Smooth muscle cell (in vitro differentiated cells): Measurements from ENCODE around the gene RSPH1. TPM values are rescaled to one million over a fixed set of nuclear protein-coding genes. Genes with fewer than 3 reads are reported as not detected.

Experiments used
- DNase-seq: peaks from one replicate; lab custom pipeline; 2025; ENCODE audit not compliant: unreplicated experiment; lab: John Stamatoyannopoulos, UW
- H2AFZ ChIP-seq: fragments of 200-600 bp; sonication (generic); 2 replicates; pipeline ENCODE4 v1.6.0; 2016; ENCODE audit warnings: antibody characterized with exemption, low read depth, mild to moderate bottlenecking
- H3F3A ChIP-seq: fragments of 200-600 bp; sonication (generic); 2 replicates; pipeline ENCODE4 v1.6.0; 2017; ENCODE audit warnings: antibody characterized with exemption, low read depth
- H3K27ac ChIP-seq: fragments of 200-600 bp; sonication (generic); 2 replicates; pipeline ENCODE4 v1.5.1; 2016; ENCODE audit warnings: low read depth, mild to moderate bottlenecking
- H3K27me3 ChIP-seq: fragments of 200-600 bp; sonication (generic); 2 replicates; pipeline ENCODE4 v1.6.1; 2016; ENCODE audit warnings: low read depth, mild to moderate bottlenecking
- H3K36me3 ChIP-seq: fragments of 200-600 bp; sonication (generic); 2 replicates; pipeline ENCODE4 v1.5.1; 2016; ENCODE audit warnings: low read depth
- H3K4me1 ChIP-seq: fragments of 200-600 bp; sonication (generic); 2 replicates; pipeline ENCODE4 v1.5.1; 2016; ENCODE audit warnings: low read depth
- H3K4me2 ChIP-seq: fragments of 200-600 bp; sonication (generic); 2 replicates; pipeline ENCODE4 v1.6.0; 2016; ENCODE audit warnings: mild to moderate bottlenecking
- H3K4me3 ChIP-seq: fragments of 200-600 bp; sonication (generic); 2 replicates; pipeline ENCODE4 v1.5.1; 2016; ENCODE audit warnings: mild to moderate bottlenecking
- H3K79me2 ChIP-seq: fragments of 200-600 bp; sonication (generic); 2 replicates; pipeline ENCODE4 v1.6.0; 2016; ENCODE audit warnings: low read depth, mild to moderate bottlenecking
- H3K9ac ChIP-seq: fragments of 200-600 bp; sonication (generic); 2 replicates; pipeline ENCODE4 v1.6.0; 2016; ENCODE audit warnings: low read depth
- H3K9me3 ChIP-seq: fragments of 200-600 bp; sonication (generic); replicated peaks from 2 replicates; pipeline ENCODE4 v1.5.1; 2016; ENCODE audit warnings: low read depth
- H4K20me1 ChIP-seq: fragments of 200-600 bp; sonication (generic); 2 replicates; pipeline ENCODE4 v1.6.0; 2016; ENCODE audit warnings: low read depth
- WGBS: methylation state at CpG from one replicate; pipeline ENCODE4 v1.1.7; 2016; ENCODE audit warnings: low lambda C conversion rate; 5-methylcytosine and 5-hydroxymethylcytosine counted together
- polyA plus RNA-seq: library from polyadenylated mRNA; unstranded; fragments of >200 nt; fragmentation: Nextera tagmentation; extraction: Ambion mirVana; gene quantifications from 2 replicates; pipeline ENCODE4 v1.2.1, GENCODE V29; 2016
- total RNA-seq: library from RNA; depleted of rRNA; stranded (reverse); fragments of >200 nt; gene quantifications from 2 replicates; pipeline ENCODE4 v1.2.3, GENCODE V29; 2014
- TF ChIP-seq, protein P1 (sequence below): fragments of 200-600 bp; sonication (generic); IDR thresholded peaks from 2 replicates; pipeline ENCODE4 v1.5.1; 2017; ENCODE audit warnings: borderline replicate concordance, mild to moderate bottlenecking, antibody characterized with exemption; ENCODE audit not compliant: insufficient read depth, poor library complexity, severe bottlenecking

The RSPH1 gene
- total and polyA plus RNA-seq, 2 experiments from 2014 or later = 0.16 TPM; not detected in 1

DNA sequence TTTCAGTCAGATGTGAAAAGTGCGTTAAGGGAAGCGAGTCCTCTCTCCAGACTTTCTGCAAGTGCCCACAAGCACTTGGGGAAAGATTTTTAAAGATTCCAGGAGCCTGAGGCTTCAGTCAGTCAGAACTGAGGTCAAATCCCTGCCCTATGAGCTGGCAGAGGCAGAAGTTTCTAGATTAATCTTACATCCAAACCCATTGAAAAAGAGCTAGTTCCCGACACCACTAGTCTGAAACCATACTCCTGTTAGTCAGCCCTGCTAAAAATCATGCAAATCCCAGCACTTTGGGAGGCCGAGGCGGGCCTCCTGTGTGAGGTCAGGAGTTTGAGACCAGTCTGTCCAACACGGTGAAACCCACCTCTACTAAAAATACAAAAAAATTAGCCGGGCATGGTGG, 21.0 kb downstream of the RSPH1 start:
- H3K9me3 ChIP-seq = no peaks in the 10 kb centered on the region
- peak overlapping the region; percentile 56 for H3K4me2 ChIP-seq
- peak overlapping the region; percentile 49 for H3K27ac ChIP-seq
- no peak overlapping the region for H3K4me3 ChIP-seq
- DNase-seq = no peak
- H3K9ac ChIP-seq = no peak overlapping the region
- H3K4me1 ChIP-seq = no peaks in the 10 kb centered on the region
- no peaks in the 10 kb centered on the region for H3K27me3 ChIP-seq
- H2AFZ ChIP-seq = no peak overlapping the region
- no peaks in the 10 kb centered on the region for H4K20me1 ChIP-seq
- H3F3A ChIP-seq = peaks cover 18% of the 10 kb centered on the region
- WGBS = 50% methylated on average over 7 of the region's 7 CpGs
- TF ChIP-seq, protein P1, sequence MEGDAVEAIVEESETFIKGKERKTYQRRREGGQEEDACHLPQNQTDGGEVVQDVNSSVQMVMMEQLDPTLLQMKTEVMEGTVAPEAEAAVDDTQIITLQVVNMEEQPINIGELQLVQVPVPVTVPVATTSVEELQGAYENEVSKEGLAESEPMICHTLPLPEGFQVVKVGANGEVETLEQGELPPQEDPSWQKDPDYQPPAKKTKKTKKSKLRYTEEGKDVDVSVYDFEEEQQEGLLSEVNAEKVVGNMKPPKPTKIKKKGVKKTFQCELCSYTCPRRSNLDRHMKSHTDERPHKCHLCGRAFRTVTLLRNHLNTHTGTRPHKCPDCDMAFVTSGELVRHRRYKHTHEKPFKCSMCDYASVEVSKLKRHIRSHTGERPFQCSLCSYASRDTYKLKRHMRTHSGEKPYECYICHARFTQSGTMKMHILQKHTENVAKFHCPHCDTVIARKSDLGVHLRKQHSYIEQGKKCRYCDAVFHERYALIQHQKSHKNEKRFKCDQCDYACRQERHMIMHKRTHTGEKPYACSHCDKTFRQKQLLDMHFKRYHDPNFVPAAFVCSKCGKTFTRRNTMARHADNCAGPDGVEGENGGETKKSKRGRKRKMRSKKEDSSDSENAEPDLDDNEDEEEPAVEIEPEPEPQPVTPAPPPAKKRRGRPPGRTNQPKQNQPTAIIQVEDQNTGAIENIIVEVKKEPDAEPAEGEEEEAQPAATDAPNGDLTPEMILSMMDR = no peak
- H3K79me2 ChIP-seq = no peaks in the 10 kb centered on the region
- H3K36me3 ChIP-seq = no peaks in the 10 kb centered on the region

- no peak overlapping the region for H2AFZ ChIP-seq
- no peaks in the 10 kb centered on the region for H3K4me1 ChIP-seq
- no peaks in the 10 kb centered on the region for H4K20me1 ChIP-seq
- H3K9ac ChIP-seq = no peak overlapping the region
- TF ChIP-seq, protein P1 = no peak
- no peak overlapping the region for H3K4me3 ChIP-seq
- H3K36me3 ChIP-seq = no peaks in the 10 kb centered on the region
- peak overlapping the region; percentile 49 for H3K27ac ChIP-seq
- peak overlapping the region; percentile 56 for H3K4me2 ChIP-seq
- no peak for DNase-seq
- H3F3A ChIP-seq = peaks cover 18% of the 10 kb centered on the region
- no peaks in the 10 kb centered on the region for H3K9me3 ChIP-seq
- WGBS = 65% methylated on average over 14 of the region's 14 CpGs
- no peaks in the 10 kb centered on the region for H3K79me2 ChIP-seq
- H3K27me3 ChIP-seq = no peaks in the 10 kb centered on the region
Observed at GRCh38 chr21:42474043-42474831, 21.8 kb downstream of the RSPH1 start.

- Histone ChIP-seq H3F3A (peaks cover 18% of the 10 kb centered on the region), H2AFZ (no peak overlapping the region), H3K4me1 (no peaks in the 10 kb centered on the region), H3K27me3 (no peaks in the 10 kb centered on the region), H3K4me3 (no peak overlapping the region), H3K27ac (peak overlapping the region; percentile 10), H4K20me1 (no peaks in the 10 kb centered on the region), H3K9me3 (no peaks in the 10 kb centered on the region), H3K79me2 (no peaks in the 10 kb centered on the region), H3K9ac (no peak overlapping the region), H3K36me3 (no peaks in the 10 kb centered on the region), H3K4me2 (peak overlapping the region; percentile 56)
- DNase-seq = no peak
- TF ChIP-seq, protein P1 = no peak
- WGBS = 89% methylated on average over 9 of the region's 9 CpGs
Observed at GRCh38 chr21:42473498-42474042, 22.5 kb downstream of the RSPH1 start.
